AML-193 (cell line): ENCODE data around the gene OBSCN.
A peak's percentile ranks its signal among the peaks of the same experiment; 100 is the strongest.

Experiments used
- DNase-seq, 2 experiments: peaks; one replicate each; lab custom pipeline; 2025; lab: John Stamatoyannopoulos, UW

The OBSCN gene

DNA sequence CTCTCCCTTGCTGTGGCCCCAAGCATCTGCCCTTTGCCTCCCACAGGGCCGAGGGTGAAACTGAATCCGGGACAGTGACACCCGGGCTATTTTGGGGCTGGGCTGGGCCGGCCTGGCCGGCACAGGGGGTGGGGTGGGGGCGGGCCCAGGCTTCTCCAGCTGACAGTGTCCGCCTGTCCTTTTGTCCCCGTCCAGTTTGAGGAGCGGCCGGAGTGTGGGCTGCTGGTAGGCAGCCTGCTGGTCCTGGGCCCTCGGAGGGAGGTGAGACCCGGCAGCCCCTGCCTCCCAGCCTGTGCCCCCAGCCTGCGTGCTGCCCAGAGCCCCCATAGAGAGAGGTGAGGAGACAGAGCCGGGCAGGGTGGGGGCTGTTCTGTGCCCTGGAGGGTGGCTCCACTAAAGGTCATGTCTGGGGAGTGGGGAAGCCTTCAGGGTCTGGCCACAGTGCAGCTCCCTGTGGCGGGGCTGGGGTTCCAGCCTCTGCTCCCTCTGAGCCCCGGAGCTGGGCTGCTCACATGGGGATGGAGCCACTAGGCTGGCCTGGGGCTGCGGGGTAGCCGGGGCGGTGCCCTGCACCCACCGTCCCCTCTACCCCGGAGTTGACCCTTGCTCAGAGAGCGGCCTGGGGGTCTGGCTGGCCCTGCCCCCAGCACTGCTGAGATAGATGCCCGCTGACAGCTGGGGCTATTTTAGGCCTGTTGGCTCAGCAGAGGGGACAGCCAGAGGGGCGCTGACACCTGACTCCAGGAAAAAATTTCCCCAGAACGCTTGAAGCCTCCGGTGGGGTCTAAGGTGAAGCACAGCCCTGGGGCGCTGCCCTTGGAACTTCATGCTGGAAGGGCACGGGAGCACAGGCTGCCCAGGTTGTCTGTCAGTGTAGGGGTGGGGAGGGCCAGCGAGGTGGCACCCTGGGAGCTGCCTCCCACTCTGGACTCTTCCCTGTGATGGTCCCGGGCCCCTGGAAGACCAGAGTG, at the start of gene OBSCN:
Gene OBSCN, plus strand, starts transcription at position 194 of the 971 bp plus-strand sequence. CDS start 3,740 bp downstream, outside the sequence.
- DNase-seq: no peak

DNA sequence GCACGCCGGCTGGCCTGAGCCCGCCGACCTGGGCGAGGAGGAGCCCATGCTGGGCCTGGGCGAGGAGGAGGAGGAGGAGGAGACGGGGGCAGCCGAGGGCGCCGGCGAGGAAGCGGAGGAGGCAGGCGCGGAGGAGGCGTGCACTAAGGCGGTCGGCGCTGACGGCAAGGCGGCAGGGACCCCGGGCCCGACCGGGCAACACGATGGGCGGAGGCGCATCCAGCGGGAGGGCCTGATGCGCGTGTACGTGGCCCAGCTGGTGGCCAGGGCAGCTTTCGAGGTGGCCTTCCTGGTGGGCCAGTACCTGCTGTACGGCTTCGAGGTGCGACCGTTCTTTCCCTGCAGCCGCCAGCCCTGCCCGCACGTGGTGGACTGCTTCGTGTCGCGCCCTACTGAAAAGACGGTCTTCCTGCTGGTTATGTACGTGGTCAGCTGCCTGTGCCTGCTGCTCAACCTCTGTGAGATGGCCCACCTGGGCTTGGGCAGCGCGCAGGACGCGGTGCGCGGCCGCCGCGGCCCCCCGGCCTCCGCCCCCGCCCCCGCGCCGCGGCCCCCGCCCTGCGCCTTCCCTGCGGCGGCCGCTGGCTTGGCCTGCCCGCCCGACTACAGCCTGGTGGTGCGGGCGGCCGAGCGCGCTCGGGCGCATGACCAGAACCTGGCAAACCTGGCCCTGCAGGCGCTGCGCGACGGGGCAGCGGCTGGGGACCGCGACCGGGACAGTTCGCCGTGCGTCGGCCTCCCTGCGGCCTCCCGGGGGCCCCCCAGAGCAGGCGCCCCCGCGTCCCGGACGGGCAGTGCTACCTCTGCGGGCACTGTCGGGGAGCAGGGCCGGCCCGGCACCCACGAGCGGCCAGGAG, 49.5 kb upstream of the OBSCN start:
- no peak for DNase-seq

- DNase-seq: no peak
Measured at GRCh38 chr1:228159008-228159665, 48.7 kb upstream of the OBSCN start.

DNA sequence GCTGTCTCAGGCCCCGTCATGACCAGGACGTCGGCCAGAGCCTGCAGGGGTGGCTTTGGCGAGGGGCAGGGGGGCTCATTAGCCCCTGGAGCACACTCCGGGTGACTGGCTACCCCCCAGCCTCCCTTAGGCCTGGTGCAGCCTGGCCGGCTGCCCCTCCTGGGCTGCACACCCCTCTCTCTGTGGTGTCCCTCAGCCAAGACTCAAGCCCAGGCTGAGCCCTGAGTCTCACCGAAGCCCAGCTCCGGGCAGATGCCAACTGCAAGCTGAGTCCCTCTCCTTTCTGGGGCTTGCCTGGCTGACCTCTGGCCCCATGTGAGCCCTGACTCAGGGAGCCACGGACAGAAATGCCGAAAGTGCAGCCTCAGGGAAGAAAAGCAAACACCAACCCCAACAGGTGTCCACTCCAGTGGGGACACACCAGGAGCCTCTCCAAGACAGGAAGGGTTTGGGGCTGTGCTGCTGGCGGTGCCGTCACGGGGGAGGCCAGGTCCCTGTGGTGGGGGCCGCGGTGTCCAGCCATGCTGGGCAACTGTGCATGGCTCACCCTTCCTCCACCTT, 47.6 kb upstream of the OBSCN start:
- no peak for DNase-seq

- no peak for DNase-seq
Measured at GRCh38 chr1:228161362-228161761, 46.5 kb upstream of the OBSCN start.

DNA sequence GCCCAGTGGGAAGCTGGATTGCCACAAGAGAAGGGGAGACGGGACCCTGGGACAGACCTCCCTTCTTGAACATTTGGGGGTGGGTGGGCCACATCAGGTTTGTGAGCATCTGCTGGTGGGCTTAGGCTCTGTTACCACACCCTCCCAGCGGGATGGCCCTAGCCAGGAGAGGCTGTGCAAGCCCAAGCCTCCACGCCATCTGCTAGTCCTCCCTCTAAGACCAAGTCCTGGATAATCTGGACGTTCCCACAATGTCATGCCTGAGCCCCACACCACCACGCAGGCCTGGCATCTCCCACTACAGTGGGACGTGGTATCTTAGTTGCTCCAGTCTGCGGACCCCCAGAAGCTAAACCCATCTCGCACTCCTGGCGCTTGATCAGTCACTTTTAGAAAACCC, 46.0 kb upstream of the OBSCN start:
- no peak for DNase-seq

- DNase-seq: no peak
Measured at GRCh38 chr1:228162286-228163006, 45.4 kb upstream of the OBSCN start.

GRCh38 chr1:228163007-228163753, 44.7 kb upstream of the OBSCN start:
- DNase-seq: no peak

GRCh38 chr1:228163776-228164519, 43.9 kb upstream of the OBSCN start:
- no peak for DNase-seq

DNA sequence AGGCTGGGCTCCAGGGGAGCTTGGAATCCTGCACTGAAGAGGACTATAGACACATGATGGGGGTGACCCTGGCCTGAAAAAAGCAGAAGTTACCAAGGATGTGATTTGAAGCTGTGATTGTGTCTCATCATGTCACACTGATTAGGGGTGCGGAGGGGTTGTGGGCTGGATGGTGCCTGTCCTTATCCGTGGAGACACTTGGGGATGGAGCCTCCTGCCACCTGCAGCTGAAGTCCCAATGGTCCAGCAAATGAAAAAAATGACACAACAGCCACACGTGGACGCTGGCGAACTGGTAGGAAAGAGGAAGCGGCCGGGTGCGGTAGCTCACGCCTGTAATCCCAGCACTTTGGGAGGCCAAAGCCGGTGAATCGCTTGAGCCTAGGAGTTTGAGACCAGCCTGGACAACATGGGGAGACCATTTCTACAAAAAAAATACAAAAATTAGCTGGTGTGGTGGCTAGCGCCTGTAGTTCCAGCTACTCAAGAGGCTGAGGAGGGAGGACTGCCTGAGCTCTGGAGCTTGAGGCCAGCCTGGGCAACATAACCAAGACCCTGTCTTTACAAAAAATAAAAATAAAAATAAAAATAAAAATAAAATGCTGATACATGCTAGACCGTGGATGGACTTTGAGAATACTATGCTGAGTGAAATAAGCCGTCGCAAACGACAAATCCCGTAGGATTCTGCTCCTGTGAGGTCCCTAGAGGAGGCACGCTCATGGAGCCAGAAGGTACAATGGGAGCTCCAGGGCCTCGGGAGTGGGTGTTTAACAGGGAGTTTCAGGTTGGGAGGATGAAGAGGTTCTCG, 43.1 kb upstream of the OBSCN start:
- peak; percentile 3 to 43 for DNase-seq

- peak; percentile 91 to 92 for DNase-seq
Measured at GRCh38 chr1:228165372-228166169, 42.3 kb upstream of the OBSCN start, which contains the start of gene IBA57. Gene IBA57, plus strand, starts transcription at chr1:228165804. Its CDS starts 13 bp downstream, at chr1:228165817.

GRCh38 chr1:228166170-228166936, 41.5 kb upstream of the OBSCN start:
- peak; percentile 25 to 38 for DNase-seq

DNA sequence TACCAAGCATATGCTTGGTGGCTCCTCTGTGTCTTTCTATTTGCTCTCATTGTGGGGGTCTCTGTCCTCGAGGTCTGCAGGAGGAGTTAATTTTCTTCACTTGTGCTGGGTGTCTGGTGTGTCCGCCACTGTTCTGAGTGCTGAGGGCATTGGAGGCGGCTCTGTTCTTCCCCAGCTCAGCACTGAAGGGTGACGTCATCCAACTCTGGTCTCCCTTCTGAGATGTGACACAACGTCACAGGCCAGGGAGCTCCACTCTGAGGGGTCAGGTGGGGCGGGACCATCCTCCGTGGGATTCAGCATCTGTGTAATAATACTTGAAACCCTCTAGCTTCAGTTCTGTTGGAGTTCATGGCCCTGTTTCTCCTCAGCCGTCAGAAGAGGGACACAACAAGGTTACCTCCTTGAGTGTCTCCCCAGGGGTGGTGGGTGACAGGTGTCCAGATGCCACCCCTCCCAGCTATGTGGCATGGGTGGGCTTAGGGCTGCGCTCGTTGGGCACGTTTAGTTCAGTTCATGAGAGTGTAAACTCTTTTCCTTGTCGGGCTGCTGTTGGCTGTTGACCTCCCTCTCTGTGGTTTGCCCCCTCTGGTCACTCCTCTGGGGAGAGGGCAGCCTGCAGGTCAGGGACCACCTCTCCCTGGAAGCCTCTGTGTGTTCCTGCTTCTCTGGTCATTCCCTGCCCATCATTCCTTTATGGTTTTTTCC, 39.1 kb upstream of the OBSCN start:
- no peak for DNase-seq

DNA sequence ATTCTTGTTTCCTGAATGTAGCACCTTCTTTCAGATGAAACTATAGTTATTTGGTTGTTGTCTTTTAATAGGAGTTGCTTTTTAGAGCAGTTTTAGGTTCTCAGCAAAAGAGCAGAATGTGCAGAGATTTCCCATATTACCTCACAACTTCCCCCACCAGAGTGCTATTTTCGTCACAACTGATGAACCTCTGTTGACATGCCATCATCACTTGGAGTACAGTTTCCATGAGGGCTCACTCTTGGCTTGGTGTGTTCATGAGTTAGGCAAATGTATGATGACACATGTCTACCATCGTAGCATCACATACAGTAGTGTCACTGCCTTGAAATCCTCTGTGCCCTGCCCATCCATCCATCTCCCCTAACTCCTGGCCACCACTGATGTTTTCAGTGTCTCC, 38.5 kb upstream of the OBSCN start:
- no peak for DNase-seq

GRCh38 chr1:228170666-228171065, 37.2 kb upstream of the OBSCN start:
- no peak for DNase-seq

- DNase-seq: no peak
Measured at GRCh38 chr1:228171221-228171891, 36.5 kb upstream of the OBSCN start.
